Activated CD4-positive, alpha-beta T cell treated with anti-CD3 and anti-CD28 coated beads, Interleukin-2, amount 50 U/mL, for 1 hour (primary cell): ENCODE measurements around the gene ZMIZ1.

Experiments used
- DNase-seq: peaks from one replicate; pipeline ENCODE4 v3.0.0-alpha.2; 2020

ZMIZ1 gene

DNA sequence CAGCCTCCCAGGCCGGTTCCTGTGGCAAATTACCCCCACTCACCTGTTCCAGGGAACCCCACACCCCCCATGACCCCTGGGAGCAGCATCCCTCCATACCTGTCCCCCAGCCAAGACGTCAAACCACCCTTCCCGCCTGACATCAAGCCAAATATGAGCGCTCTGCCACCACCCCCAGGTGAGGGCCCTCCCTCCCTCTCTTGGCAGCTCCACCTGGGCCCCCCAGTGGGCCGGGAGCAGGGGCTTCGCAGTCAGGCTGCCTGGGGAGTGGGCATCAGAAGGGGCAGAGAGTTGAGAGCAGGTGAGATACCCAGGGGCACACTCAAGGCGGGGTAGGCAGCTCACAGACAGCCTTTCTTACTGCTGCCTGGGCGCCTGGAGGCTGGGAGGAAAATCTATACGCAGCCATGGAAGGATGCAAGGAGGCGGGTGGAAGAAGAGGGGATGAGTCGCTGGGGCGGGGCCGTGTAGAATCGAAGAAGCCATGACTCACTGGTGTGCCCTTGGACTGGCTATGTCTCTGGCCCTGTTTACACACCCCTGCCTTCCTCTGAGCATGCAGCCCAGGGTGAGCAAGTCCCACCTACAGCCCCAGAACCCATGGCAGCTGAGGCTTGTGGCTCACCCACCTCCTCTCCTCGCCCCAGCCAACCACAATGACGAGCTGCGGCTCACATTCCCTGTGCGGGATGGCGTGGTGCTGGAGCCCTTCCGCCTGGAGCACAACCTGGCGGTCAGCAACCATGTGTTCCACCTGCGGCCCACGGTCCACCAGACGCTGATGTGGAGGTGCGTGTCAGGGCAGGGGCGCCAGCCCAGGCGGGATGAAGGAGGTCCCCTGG lies 229.9 kb downstream of the ZMIZ1 start:
- no peak for DNase-seq

DNA sequence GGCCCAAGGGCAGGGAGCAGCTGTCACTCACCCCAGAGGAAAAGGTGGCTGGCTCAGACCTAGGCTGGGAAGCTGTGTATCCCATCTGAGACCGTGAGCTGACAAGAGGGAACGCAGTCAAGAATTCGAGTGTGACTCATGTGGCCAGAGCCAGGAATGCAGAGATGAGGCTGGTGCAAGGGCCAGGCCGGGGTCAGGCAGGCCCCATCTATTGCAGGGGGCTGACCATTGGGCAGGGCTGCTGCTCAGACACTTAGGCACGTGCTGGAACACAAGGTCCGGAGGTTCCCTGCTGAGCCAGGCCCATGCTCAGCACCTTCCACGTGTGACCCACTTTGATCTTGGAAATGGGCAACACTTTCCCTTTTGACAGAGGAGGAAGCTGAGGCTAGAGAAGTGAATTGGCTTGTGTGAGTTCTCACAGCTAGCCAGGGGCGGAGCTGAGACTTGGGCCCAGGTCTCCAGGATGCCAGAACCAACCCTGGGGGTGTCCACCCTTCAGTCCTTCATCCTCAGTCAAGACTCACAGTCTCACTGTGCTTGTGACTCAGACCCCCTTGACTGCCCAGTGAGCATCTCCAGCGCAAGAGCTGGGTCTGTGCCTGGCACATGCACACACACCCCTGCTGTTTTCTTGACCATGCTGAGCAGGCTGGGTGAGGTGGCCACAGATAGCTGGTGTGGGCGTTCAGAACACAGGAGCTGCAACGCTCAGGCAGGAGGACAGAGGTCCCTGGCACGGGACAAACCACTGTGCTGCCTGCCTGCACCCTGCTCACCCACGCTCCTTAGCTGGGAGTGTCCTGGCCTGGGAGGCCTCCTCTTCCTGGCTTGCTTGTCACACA lies 230.9 kb downstream of the ZMIZ1 start:
- no peak for DNase-seq

DNA sequence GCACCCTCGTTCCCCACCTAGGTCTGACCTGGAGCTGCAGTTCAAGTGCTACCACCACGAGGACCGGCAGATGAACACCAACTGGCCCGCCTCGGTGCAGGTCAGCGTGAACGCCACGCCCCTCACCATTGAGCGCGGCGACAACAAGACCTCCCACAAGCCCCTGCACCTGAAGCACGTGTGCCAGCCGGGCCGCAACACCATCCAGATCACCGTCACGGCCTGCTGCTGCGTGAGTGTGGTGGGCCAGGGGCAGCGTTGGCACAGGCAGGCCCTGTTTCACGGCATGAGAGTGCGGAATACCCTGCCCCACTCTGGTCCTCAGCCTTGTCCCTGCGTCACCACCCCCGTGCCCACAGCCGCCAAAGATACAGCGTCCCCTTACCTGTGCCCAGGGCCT lies 231.9 kb downstream of the ZMIZ1 start:
- no peak for DNase-seq

DNA sequence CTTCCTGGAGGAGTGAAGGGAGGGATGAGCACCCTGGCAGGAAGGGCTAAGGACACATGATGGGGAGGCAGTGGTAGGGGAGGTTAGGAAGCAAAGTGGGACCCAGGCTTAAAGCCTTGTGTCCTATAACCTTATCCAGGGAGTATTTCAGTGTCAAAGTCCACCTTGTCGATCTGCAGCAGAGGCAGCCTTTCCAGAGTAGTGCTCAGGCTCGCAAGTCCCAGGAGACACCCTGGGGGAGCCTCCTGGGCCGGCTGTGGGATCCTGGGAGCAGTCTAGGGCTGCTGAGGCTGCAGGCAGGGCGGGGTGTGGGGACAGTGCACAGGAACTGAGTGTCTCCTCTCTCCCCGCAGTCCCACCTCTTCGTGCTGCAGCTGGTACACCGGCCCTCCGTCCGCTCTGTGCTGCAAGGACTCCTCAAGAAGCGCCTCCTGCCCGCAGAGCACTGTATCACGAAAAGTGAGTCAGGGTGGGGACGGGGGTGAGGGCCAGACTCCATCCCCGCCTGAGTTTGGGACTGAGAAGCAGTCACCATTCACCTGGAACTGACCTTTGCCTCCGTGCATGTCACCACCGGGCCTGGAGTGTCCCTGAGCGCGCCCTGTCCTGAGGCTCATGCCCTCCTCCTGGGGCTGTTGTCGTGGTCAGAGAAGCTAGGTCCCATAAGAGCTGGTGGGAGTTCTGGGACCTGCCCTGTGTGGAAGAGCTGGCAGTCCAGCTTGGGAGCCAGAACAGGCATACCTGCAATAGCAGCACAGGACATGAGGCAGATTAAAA lies 233.2 kb downstream of the ZMIZ1 start:
- no peak for DNase-seq

DNA sequence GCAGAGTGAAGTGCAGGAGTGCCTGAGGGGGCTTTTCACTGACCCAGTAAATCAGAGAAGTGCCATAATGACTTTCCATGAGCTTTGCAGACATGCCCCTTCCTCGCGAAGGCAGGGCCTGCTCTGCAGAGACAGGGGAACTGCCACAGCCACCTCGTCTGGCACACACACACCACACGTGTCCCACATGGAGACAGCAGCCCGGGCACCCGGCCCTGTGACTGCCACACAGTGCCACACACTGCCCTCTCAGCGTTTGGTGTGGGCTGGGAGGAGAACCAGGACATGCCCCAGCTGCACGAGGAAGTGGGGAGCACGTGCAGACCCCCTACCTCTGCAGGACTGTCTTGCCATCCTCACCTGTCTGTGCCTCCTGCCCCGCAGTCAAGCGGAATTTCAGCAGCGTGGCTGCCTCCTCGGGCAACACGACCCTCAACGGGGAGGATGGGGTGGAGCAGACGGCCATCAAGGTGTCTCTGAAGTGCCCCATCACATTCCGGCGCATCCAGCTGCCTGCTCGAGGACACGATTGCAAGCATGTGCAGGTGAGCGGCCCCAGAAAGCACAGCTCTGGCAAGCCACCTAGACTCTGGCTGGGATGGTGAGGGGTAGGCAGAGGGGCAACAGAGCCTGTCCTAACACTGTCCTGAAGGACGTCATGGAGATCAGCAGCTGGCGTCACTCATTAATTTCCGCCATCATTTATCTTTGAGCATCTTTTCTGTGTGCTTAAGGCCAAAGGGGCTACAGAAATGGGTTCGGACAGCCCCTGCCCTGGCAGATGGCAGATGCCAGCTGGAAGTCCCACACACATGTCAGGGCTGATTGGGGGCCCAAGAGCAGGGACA lies 235.1 kb downstream of the ZMIZ1 start:
- DNase-seq = no peak

DNA sequence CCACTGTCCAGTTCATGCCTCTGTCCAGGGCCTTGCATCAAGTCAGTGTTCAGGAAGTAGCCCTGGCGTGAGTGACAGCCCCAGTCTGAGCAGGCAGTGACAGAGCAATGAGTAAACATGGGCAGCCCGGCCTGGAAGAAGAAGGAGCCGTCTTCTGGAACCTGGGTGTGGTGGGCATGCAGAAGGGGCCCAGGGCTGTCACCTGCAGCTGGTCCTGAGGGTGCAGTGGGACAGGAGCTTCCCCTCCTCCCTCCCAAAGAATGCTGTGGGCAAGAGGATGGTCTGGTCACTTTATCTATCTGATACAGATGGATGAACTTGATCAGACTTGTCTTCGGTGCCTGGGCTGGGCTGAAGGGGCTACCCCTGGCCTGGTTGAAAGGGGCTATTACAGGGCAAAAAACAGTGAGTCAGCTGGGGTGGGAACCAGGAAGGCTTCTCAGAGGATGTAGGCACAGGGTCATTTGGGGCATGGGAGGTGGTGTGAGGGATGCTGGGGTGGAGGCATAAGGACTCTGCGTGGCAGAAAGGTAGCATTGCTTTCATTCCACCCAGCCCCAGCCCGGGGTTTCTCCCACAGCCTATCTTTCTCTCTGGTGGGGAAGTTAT lies 235.8 kb downstream of the ZMIZ1 start:
- no peak for DNase-seq

DNA sequence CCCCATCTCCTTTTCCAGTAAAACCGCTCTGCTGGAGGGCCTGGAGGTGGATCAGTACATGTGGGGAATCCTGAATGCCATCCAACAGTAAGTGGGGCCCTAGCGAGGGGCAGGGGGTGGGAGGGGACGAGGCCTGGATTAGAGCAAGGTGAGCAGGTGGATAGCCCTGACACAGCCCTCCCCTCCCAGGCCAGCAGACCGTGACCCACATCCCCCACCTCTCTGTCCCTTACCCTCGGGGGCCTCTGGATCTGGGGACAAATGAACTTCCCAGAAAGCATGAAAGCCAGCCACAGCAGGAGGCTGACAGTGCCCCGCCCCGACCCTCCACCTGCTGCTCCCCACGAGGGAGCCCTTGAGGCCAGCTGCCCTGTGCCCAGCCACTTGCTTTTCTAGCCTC lies 236.7 kb downstream of the ZMIZ1 start:
- no peak for DNase-seq

DNA sequence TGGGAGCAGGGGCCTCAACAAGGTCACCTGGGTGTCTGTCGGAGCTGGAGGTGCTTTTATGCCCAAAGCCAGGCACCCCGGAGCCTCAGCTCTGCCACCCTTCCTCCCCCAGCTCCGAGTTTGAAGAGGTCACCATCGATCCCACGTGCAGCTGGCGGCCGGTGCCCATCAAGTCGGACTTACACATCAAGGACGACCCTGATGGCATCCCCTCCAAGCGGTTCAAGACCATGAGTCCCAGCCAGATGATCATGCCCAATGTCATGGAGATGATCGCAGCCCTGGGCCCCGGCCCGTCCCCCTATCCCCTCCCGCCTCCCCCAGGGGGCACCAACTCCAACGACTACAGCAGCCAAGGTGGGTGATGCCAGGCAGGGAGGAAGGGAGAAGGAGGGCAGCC lies 237.2 kb downstream of the ZMIZ1 start:
- no peak for DNase-seq

DNA sequence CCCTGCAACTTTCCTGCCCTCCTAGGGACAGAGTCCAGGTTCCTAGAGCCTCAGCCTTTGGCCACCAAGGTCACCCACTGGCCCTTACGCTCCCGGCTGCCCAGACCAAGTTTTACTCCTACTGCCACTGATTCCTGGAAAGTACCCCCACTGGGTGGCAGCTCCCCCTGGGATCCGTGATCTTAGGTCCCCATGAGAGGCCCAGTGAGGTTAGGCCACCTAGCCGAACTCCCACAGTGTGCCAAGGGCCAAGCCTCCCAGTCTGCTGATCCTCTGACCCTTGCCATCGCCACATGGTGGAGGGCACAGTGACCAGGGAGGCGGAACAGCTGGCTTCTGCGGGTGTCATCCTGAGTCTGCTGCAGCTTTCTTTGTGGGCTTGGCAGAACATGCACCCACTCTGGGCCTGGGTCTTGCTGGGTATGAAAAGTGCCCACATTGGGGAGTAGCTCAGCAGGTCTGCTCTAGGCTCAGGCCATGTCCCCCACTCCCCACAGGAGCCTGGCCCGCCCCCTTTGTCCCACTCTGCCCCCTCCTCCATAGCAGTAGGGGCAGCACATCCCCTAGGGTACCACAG lies 238.0 kb downstream of the ZMIZ1 start:
- no peak for DNase-seq

DNA sequence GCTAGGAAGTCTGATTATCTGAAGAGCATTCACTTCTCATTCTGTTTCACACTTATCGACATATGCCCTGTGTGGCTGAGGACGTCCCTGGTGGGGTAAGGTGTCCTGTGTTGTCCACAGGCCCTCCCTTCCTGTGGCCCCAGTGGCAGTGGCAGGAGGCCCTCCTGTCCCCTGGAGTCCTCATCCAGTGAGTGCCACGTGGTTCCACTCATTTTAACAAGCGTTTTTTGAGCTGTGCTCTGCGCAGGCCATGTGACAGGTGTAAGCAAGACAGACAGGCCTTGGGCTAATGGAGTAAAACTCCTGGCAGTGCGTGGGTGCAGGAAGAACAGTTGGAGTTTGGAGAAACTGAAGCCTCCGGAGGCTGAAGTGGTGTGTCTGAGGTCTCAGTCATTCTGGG lies 239.2 kb downstream of the ZMIZ1 start:
- DNase-seq = no peak

DNA sequence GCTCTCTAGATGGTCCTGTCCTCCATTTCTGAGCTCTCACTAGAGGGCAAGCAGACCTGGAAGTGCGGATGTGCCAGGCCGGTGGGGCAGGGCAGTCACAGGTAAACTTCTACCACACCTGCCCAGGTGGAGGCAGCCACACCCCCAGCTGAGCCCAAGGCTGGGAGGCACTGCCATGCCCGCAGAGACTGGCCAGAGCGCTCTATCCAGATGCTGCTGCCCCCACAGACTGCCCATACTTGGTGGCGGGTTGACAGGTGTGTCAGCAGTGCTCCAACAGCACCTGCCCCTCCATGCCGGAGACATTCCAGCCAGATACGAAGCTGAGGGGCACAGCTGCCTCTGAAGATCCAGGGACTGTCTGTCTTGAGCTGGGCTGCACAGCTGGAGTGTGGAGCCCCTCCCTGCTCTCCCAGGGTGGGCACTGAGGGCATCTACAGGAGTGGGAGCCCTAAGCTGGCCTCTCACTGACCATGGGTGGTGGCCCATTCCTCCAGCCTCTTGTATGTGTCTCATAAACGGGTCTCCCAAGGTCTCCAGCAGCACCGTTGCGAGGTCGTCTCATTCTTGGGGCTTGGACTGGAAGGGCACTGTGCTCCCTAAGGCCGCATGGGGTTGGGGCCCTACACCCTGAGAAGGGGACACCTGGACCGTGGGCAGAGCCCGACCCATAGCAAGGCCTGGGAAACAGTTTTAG lies 240.4 kb downstream of the ZMIZ1 start:
- DNase-seq = no peak

DNA sequence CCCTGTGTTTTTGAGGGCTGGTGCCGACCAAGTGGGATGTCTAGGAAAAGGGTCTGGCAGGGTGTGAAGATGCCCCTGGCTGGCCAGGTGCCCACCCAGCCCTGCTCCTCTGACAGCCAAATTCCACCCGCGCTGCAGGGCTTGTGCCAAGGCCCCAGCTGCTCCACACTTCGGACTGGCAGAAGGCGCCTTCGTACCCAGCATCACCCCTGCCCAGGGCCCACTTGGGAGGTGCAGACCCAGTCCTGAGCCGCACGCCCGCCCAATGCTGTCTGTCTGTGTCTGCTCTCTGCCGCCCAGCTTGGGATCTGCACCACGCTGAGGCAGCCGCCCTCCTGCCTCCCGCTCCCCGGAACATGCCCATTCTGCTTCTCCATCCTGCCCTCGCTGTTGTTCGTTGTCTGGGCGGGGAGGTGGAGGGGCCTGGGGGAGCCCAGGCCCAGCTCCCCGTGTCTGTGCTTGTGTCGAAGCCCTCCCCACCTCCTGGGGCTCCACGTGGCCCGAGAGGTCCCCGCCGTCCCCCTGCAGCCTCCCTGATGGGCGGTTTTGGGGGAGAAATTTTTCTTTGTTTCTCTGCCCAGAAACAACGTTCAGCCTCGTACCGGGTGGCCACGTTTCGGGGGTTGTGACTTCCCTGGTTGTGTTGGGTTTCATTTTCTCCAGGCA lies 241.6 kb downstream of the ZMIZ1 start:
- DNase-seq = no peak

DNA sequence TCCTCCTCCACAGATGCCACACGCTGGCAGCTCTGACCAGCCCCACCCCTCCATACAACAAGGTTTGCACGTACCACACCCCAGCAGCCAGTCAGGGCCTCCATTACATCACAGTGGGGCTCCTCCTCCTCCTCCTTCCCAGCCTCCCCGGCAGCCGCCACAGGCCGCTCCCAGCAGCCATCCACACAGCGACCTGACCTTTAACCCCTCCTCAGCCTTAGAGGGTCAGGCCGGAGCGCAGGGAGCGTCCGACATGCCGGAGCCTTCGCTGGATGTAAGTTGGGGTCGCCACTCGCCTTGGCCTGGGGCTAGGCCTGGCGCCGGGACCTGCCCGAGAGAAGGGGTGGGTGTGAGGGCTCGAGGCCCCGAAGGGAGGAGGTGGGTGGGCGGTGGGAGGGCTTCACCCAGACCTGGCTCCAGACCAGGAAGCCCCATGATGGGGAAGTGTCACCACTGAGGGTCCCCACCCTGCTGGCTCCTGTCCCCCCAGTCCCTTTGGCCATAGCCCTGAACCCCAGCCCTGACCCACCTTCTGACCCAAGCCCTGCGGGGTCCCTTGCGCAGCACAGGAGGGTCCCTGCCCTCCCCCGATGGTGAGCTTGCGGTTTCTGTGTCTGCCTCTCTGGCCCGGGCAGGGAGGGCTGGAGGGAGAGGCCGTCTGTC lies 242.3 kb downstream of the ZMIZ1 start:
- no peak for DNase-seq

DNA sequence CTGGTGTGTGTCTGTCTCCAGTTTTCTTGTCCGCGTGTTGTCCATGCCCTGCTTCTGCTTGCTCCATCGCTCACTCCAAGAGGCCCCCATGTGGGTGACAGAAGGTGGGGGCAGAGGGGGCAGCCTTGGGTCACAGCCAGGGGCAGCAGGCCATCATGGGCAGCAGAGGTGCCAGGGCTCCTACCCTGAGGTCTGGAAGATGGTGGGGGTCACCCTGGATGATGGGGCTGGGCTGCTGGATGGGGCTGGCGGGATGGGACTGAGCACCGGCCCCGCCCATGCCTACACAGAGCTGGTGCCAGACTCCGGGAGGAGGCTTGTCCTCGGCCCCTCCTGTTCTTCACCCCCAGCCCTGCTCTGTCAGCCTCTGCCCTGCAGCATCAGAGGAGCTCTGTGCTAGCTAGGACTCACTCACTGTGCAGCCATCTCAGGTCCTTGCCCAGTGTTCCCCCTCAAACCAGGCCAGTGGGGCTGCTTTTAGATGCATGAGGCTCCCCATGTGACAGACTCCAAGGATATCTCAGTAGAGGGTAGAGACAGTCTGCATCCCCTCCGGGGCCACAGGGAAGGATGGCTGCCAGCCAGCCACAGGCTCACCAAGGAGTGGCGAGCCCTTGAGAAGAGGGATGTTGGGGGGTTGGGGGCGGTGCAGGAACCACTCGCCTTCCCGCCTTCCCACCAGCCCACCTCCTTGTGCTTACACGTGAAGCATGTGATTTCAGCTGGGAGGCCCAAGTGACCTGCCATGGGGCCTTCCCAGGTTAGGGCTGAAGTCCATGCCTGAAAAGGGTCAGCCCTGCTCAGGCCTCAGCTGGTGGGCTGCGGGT lies 243.0 kb downstream of the ZMIZ1 start:
- no peak for DNase-seq

DNA sequence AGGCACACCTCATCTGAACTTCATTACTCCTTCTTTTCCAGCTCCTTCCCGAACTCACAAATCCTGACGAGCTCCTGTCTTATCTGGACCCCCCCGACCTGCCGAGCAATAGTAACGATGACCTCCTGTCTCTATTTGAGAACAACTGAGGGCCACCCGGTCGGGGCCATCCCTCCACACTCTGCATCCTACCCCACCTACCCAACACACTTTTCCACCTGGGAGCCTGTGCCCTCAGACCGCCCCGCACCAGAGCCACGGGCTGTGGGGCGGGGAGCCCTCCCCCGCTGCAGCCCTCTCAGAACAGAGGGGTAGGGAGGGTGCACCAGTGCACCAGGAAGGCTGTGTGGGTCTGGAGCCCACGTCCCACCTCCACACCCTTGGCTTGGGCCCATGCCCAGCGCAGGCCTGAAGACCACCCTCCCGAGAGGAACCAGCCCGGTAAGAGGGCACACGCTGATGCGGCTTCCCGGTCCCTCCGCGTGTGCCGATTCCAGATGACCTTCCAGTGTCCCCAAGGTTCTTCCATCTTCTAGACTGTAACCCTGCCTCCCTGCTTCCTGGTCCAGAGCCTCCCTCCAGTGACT lies 243.9 kb downstream of the ZMIZ1 start:
- DNase-seq = no peak

DNA sequence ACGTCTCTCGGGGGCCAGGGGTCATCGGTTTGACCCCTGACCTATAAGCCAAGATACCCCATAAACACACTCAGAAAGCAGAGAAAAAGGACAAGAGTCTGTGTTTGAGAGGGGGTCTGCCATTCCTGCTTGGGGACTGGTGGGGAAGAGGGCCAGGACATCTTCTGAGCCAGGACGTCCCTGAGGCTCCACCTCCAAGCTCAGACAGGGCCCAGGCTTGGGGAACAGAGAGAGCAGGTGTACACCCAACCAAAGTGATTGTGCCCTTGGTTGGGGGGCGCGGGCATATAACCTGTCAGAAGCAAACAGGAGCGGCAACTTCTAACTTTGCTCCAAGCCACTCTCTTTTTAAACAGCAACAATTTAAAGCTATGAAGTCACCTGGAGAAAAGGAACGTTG lies 244.6 kb downstream of the ZMIZ1 start:
- DNase-seq = no peak

DNA sequence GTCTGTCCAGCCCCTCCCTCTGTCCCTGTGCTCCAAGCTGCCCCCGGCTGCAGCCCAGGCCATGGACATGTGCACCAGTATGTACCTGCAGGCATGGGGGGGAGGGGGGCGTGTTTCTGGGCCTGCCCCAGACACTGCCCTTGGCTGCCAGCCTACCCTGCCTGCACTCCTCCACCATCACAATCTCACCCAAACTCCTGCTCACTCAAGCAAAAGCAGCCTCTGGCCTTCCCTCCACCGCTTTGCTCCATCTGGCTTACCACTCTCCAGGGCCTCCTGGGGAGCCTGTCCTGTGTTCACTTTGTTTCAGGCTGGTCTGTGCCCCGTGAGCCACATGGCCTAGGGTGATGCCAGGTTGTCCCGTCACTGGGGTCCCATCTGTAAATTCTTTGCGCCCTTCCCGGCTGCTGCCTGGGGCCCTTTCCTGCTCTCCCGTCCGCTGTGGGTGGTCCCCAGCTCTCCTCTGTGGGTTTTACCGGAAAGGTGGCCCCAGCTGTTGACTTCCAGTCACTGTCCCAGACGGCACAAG lies 245.2 kb downstream of the ZMIZ1 start:
- DNase-seq = no peak
